Tibial nerve (tissue), 3 donors: ENCODE data around the gene FLT3.

ENCODE experiments used
- CTCF ChIP-seq, 5 experiments: fragments of 200-600 bp in 3 of 5; fragments of 450-650 bp in 2 of 5; sonication (generic) in 3 of 5; IDR thresholded peaks; one replicate each; pipeline ENCODE4 v1.5.1; 2016 to 2019; ENCODE audit warnings: antibody characterized with exemption in 5 of 5, mild to moderate bottlenecking in 3 of 5, moderate library complexity in 2 of 5
- POLR2A ChIP-seq, 2 donors: fragments of 450-650 bp; IDR thresholded peaks; one replicate each; pipeline ENCODE4 v1.6.1; 2017; ENCODE audit warnings: antibody characterized with exemption in 2 of 2, mild to moderate bottlenecking in 2 of 2, moderate library complexity in 2 of 2

DNA sequence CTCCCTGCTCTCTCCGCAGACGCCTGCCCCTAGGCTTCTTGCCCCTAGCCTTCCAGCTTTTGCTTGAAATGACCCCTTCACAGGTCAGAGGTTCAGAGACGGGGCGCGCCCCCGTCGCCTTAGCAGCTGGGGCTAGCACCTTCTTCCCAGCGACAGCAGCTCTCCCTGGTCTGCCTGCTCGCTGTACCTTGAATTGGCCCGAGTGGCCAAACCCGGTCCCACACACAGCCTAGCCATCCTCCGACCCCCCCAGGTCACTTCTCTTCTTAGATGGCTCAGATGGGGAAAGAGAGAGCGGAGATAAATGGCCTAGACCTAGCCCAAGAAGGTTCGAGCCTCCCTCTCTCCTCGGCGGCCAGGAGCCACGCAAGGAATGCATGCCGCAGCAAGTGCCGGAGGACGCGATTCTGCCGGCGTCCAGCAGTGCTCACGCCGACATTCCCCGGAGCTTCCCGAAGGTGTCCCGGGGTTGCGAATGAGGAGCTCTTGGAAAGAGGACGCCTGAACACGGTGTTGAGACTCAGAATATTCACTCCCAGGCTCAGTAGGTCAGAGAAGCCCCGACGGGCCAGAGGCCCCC is 132.6 kb downstream of the FLT3 start:
- no peak for TF ChIP-seq CTCF (IDR thresholded peaks at IDR 0.05)
- no peak for TF ChIP-seq POLR2A (IDR thresholded peaks at IDR 0.05)
